GM21619 (cell line): ENCODE measurements around the gene ADGRD1.

Source experiments
- ATAC-seq: cut with Tn5 transposase; IDR thresholded peaks from one replicate; pipeline ENCODE4 v1.9.1; 2021; ENCODE audit not compliant: unreplicated experiment

The ADGRD1 gene

DNA sequence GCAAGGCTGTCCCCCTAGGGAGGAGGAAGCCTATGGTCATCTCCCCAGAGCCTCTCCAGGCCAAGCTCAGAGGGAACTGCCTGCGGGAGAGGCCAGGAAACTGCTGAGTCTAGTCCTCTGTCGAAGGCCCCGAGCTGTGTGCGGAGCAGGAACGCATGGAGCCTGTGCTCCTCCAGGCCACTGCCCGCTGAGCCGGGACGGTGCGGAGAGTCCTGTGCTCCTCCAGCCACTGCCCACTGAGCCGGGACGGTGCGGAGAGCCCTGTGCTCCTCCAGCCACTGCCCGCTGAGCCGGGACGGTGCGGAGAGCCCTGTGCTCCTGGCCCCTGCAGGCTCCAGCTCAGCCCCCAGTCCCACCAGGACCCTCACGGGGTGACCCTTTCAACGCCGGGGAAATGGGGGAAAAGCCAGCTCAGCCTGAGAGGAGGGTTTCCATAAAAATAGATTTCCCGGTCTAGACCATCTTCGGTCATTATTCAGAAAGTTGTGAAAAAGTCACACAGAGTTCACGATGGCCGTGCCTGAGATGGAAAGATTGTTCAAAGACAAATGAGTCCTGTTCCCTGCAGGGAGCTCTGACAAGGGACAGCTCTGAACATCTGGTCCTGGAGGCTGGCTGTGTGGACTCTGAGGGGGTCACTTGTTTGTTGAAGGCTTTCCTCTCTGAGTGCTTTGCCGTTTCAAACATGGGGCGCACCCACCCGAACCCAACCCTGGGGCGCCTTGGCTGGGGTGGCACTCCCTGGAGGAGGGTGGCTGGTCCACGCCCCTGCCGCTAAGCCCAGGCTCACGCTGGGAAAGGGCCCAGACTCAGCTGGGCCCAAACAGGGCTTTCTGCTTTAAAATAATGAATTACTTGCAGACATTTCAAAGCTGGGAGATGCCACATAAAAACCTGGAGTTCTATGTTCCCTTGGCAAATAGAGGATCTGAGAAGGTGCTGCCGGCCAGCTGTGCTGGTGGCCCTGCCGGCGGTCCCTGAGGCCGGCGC lies 85.5 kb downstream of the ADGRD1 start:
- ATAC-seq: no peak

DNA sequence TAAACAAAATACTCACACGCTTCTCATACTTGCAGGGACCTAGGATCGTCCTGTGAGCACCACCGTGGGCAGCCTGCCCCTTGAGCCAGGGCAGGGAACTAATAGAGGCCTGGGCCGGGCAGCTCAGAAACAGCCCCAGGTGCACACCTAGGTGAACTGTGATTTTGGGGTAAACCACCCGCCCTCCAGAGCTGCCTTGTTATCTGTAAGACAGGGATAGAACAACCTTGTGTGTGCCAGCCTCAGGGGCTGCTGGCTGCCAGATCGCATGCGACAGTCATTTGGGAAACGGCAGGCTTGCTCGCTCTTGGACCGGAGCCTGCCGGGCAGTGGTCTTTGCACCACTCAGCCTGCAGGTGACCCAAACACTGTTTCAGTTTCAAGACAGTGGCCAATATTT lies 86.8 kb downstream of the ADGRD1 start:
- ATAC-seq: no peak

DNA sequence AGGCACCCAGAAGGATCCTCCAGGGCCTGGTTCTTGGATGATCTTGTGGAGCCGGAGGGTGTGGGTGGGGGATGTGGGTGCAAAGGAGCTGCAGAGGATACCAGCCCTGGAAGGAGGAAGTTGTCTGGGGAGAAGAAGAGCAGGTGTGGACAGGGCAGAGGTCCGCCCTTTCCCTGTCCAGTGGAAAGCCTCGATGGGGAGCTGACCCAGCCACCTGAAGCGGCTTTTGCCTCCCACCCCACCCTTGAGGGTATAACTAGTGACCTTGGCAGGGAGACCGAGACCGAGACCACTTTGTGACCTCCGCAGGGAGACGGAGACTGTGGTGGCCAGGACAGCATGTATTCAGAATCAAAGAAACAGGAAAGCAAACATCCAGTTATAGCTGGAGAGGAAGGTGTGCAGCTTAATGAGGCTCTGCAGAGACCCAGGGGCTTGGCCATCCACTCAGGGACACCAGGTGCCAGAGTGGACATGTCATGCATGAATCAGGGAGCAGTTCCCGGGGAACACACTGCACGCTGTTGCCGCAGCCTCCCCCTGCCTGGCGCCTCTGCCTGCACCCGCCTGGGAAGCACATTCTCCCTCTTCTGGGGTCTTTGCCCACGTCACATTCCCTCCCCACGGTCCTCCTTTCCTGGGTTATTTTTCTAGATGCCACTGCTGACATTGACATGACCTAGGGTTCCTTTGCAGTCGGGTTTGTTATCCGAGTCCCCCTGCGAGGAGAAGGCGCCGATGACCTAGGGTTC lies 87.7 kb downstream of the ADGRD1 start:
- ATAC-seq: no peak

DNA sequence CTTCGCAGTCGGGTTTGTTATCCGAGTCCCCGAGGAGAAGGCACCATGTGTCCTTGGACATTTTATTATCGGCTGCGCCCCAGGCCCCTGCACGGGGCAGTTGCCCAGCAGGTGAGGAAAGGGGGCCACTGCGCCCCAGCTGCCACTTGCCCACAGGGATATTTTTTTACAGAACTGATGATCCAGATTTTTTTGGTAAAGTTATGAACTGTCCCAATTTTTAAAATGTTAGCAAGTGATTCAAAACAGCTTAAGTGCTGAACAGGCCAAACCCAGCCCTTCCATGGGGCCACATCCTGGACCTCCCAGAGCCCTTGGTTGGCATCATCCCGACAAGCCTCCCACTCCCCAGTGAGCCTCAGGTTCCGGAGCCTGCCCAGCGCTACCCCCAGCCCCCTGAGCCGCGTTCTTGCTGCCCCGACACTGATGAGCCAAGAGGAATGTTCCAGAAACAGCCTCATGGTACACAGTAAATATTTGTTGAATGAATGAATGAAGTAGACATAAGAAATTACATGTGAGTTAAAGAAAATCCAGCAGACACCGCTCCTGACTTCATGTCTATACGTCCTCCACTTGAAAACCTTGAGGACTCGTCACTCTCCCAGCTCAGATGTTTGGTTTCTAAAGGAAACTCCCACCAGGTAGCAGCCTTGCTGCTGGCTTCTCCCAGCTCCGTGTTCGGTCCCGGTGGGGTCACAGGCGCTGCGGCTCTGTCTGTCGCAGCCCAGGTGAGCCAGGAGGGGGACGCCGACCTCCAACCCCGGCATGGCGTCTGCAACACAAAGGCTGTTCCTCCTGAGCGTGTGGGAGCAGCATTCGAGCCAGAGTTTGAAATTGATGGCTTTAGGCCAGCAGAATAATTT lies 88.5 kb downstream of the ADGRD1 start:
- ATAC-seq: no peak

DNA sequence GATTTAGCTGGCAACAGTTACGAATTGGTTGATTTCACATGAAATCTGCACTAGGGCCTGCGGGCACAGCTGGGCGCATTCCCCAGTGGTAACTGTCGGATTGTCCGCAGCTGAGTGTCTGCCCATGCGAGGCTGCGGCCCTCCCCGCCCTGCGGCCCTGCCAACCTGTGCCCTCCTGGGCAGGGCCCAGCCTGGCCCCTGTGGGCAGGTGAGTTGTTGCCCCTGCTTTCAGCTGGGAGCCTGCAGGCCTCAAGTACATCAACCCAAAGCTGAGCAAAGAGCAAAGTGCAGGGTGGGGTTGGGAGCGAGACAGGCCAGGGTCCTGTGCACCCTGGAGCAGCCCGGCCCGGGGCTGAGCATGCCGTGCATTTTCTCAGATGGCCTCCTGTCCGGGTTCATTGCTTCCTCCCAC lies 89.1 kb downstream of the ADGRD1 start:
- no peak for ATAC-seq

DNA sequence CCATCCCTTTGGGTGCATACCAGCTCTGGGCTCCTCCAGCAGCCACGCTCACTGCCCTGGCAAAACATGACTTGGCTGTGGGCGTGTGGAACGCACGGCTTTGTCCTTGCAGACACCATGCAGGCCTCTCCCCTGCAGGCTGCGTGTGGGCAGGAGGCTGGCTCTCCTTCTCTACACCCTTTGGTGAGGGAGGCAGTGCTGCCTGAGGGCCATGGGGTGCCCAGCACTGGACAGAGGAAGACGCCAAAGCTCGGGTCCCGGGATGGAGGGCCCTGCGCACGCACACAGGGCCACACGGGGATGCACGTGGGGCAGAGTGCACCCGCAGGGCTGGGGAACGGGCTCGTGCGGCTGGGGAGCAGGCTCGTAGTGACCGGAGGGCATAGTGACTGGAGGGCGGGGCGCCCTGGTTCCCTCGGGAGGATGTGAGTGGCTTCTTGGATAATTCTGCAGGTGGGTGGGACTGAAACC lies 89.7 kb downstream of the ADGRD1 start:
- no peak for ATAC-seq

DNA sequence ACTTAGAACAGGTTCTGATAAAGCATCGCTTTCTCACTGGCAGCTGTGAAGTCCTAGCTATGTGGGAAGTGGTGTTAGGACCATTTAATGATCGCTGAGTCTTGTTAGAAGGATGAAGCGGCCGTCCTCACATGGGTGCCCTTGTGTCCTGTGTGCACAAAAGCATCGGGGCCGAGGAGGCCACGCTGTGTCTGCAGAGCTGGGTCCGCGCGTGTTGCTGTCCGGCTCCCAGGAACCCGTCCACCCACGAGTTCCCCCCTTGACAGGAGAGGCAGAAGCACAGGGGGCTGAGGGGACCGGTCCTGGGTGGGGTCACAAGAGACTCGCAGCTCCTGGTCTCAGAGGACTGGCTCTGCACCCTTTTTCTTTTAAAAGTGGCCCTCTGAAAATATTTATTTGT lies 90.4 kb downstream of the ADGRD1 start:
- no peak for ATAC-seq

DNA sequence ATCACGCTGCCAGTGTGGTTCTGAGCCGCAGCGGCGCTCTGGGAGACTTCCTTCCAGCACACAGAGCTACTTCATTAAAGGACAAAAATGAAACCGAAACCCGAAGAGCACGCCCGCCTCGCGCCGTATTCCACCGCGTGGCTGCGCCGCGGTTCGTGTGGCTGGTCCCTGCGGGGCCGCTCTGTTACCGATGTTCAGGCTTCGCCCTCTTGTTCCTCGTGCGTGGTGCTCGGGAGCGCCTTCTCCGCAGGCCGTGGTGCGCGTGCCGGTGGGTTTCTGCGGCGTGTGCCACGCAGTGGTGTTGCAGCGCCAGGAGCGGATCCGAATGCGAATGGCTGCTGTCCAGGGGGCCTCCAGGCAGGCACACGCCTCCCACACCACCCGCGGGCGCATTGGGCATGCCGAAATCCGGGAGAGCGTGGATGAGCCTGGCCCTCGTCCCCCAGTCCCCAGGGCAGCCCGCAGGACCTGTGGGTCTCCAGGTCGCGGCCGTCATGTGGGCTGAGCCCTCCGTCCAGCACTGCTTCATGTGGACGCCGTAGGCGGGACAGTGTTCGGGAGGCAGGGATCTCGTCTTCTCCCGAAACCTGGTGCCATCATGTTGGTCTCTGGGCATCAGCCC lies 91.2 kb downstream of the ADGRD1 start:
- no peak for ATAC-seq

DNA sequence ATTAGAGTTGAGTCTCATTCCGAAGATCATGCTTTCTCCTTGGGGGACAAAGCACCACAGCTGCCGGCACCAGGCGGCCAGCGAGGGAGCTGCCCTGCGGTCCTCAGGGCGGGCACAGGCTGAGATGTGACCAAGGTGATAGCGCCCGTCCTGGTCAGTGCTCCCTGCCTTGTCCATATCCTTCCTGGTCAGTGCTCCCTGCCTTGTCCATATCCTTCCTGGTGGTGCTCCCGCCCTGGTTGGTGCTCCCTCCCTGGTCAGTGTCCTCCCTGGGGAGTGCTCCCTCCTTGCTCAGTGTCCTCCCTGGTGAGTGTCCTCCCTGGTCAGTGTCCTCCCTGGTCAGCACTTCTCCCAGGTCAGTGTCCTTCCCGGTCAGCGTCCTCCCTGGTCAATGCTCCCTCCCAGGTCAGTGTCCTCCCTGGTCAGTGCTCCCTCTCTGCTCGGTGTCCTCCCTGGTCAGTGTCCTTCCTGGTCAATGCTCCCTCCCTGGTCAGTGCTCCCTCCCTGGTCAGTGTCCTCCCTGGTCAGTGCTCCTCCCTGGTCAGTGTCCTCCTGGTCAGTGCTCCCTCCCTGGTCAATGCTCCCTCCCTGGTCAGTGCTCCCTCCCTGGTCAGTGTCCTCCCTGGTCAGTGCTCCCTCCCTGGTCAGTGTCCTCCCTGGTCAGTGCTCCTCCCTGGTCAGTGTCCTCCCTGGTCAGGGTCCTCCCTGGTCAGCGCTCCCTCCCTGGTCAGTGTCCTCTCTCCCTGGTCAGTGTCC lies 92.2 kb downstream of the ADGRD1 start:
- ATAC-seq: no peak

DNA sequence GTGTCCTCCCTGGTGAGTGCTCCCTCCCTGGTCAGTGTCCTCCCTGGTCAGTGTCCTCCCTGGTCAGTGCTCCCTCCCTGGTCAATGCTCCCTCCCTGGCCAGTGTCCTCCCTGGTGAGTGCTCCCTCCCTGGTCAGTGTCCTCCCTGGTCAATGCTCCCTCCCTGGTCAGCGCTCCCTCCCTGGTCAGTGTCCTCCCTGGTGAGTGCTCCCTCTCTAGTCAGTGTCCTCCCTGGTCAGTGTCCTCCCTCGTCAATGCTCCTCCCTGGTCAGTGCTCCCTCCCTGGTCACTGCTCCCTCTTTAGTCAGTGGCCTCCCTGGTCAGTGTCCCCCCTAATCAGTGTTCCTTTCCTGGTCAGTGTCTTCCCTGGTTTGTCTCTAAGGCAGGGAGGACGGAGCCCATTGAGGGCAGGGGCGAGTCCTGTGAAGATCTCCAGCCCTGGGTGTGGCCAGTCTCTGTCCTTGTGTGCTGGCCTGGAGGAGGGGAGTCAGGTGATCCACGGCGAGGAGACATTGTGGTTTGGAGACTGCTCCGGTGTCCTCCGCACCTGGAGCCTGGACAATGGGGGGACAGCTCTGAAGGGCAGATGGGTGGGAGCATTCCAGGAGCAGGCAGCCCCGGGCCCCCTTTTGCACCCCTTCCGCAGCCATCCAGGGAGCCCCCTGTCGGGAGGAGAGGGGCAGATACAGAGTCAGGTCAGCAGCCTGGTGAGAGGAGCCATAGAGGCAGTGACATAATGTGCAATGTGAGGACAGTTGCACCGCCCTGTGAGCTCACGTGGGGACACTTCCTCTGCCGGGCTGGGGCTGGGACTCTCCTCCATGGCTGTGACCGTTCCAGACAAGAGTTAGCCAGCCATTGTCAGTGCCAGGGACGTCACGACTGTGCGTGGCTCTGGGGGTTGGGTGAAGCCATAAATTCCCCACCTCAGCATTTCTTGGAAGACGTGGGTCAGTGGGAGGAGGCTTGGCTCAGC lies 93.4 kb downstream of the ADGRD1 start:
- ATAC-seq: no peak

DNA sequence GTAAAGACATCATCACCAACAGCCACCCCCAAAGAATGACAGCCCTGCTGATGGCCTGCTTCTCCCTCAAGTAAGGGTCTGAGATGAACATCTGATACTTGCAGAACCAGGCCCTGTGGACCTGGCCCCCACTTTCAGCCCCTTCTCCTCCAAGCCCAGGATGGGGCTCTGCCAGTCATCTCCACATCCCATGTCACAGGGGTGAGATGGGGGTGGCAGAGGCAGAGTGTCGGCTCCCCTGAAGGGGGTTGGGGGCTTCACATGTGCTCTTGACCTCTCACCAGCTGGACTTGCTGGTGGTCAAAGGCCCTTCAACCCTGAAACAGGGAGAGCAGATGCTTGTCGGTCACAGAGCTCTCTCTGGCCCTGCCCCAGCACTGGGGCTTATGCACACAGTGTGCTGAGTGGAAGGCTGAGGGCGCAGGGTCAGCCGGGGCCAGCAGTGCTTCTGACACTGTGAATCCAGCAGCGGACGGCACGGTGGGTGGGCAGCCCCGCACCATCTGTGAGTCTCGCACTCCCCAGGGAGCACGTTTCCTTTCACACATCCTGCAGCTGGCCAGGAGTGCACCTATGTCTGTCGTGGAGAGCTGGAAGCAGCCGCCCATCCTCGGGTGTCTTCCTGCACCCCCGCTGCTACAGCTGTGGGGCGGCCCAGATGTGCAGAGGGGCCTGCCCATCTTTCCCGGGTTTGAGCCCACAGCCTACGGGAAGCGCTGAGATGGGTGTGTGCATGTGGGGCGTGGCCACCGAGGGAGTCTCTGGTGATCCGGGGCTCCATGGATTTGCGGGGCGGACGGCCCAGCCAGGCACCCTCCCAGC lies 94.3 kb downstream of the ADGRD1 start:
- ATAC-seq: no peak

DNA sequence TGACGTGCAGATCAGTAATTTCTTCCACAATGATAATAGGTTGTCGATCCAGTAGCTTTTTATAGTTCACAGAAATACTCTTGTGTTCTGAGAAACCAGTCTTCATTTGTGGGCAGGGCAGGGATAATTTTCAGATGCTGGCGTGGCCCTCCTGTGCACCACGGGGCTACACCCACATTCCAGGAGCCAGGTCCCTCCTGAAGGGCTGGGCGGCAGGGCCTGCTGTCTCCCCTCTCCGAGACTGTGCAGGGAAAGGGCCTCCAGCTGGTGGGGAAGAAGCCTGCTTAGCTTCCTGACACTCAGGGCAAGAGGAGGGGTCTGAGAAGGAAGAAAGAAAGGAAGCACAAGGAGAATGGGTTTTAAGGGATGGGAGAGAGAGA lies 94.9 kb downstream of the ADGRD1 start:
- ATAC-seq: no peak

DNA sequence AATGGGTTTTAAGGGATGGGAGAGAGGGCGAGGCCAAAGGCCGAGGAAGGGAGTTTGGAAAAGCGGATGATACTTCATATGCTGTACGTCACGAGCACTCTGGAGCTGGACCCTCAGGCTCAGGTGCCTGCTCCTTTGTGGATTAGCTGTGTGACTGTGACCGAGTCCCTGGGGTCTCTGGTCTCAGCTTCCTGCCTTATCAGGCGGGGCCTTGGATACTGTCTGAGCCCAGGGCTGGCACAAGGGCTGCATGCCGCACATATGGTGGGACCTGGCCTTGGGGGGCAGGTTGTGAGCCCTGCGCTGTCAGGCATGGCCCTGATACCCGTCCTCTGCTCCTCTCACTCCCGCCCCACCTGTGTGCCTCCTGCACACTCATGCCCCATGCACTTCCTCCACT lies 95.3 kb downstream of the ADGRD1 start:
- ATAC-seq: no peak

DNA sequence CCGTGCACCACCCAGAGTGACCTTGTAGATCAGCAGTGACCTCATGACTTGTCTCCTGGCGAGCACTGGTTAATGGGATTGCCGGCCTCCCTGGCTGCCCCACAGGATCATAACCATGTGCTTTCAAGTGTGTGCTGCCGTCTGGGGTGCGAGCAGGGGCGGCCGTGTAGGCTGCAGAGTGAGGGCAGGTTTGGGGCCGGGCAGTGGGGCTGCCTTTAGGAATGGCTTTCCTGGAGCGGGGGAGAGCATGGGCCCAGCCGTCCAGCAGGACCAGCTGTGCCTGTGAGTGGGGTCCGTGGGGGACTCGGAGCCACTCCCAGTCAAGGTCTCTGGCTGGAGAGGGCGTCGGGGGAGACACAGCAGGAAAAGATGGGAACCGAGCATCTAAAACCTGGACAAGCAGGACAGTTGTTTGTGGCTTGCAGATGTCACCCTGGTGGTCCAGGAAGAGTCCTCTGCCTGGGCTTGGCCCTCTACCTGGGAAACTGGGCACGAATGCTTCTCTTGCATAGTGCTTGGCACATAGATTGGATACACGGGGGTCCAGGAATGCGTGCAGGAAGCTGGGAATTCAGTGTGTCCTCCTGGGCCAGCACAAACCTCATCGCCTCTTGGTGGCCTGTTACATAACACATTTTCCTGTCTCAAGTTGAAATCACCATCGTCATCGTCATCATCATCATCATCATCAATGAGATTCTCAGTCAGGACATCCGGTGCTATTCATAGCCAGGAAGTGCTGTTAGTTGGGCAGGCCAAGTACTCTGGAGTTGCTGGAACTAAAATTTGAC lies 96.0 kb downstream of the ADGRD1 start:
- ATAC-seq: no peak

DNA sequence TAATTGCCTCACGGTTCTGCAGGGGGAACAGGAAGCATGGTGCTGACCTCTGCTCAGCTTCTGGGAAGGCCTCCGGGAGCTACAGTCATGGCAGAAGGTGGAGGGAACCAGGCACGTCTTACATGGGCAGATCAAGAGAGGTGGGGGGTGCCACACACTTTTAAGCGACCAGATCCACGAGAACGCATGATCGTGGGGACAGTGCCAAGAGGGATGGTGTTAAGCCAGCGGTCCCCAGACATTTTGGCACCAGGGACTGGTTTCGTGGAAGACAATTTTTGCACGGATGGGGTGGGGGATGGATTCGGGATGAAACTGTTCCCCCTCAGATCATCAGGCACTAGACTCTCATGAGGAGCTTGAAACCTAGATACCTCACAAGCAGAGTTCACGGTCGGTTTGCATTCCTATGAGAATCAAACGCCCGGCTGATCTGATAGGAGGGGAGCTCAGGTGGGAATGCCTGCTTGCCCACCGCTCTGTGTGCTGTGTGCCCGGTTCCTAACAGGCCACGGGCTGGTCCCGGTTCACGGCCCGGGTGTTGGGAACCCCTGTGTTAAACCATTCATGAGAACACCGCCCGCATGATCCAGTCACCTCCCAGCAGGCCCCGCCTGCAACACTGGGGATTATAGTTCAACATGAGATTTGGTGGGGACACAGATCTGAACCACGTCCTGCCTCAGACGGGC lies 96.9 kb downstream of the ADGRD1 start:
- ATAC-seq: no peak

DNA sequence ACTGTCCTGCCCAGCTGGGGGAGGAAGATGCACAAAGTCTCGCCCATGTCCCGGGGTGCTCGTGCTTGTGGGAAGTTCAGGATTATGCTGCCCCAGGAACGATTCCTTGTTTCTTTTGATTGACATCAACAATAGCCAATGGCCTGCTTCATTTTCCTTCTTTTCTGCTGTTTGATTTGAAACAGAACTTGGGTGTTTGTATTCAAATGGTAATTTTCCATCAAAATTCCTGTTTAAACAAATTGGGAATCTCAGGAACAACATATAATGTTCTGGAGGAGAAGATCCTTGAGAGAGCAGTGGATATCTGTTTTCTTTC lies 97.4 kb downstream of the ADGRD1 start:
- no peak for ATAC-seq
